C4-2B (cell line): Measurements from ENCODE around the gene PCDHGA1.

Experiments used
- CTCF ChIP-seq: fragments of 450-650 bp; conservative IDR thresholded peaks from 2 replicates; pipeline ENCODE4 v1.5.1; 2017; ENCODE audit warnings: mild to moderate bottlenecking
- ZFX ChIP-seq: fragments of 450-650 bp; IDR thresholded peaks from 2 replicates; pipeline ENCODE4 v1.6.1; 2017

DNA sequence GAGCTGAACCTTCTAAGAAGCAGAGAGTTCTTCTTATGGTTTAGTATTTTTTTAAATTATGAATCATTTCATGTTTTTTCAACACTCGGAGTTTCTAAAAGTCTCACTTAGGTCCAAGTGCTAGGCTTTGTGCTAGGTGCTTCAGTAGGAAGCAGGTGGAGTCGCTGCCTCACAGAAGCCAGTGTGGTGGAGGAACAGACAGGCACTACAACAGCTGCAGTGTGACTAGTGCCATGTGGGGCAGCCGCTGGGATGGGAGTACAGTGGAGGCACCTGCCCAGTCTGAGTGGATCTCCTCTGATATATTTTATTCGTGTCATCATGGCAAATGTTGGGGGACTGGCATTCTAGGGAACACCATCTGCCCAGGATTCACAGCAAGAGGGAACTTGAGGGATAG lies 173.9 kb downstream of the PCDHGA1 start:
- TF ChIP-seq CTCF: no peak
- no peak for TF ChIP-seq ZFX
